Hindlimb muscle (tissue), 1 donor: Measurements from ENCODE around the gene WDR83. TPM values are rescaled to one million over a fixed set of nuclear protein-coding genes. Genes with fewer than 3 reads are reported as not detected.
A peak's percentile ranks its signal among the peaks of the same experiment; 100 is the strongest.
"Not testable (repeated sequence)": the region's sequence is repeated elsewhere in the genome, so short reads cannot be mapped to it uniquely, and the experiment has no call there.

Experiments
- DNase-seq: peaks from one replicate; pipeline ENCODE4 v3.0.0-alpha.2; 2013
- polyA plus RNA-seq: library from polyadenylated mRNA; unstranded; fragments of 120-200 nt; gene quantifications from one replicate; pipeline ENCODE4 v1.2.1, GENCODE V29; 2013; ENCODE audit not compliant: insufficient read length

WDR83 gene
- polyA plus RNA-seq, 1 donor, result 12.3 TPM

DNA sequence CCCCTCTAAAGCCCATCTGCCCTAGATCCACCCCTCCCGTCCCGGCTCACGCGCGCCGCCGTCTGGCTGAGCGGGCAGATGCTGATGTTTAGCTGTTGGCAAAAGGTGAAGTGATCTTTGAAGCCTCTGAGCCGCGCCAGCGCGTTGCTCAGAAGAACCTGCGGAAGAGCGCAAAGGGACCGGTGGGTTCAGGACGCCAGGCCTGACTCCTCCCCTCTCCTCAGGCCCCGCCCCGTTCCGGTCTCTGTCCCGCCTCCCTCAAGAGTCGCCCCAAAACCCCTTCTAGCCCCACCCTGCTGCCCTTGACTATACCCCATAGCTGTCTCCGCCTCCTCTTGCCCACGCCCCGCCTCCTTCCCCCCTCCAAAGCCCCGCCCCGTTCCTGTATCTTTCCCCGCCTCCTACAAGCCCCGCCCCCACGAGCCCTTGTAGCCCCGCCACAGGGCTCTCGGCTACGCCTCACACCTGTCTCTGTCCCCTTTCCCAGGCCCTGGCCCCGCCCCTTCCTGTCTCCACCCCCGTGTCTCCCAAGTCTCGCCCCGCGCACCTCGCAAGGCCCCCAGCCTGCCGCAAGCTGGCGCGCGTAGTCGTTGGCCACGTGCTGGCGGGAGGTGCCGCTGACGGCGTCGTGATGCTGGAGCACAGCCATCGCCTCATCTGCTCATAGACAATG is 9.6 kb upstream of the WDR83 start:
- DNase-seq, result no peak

DNA sequence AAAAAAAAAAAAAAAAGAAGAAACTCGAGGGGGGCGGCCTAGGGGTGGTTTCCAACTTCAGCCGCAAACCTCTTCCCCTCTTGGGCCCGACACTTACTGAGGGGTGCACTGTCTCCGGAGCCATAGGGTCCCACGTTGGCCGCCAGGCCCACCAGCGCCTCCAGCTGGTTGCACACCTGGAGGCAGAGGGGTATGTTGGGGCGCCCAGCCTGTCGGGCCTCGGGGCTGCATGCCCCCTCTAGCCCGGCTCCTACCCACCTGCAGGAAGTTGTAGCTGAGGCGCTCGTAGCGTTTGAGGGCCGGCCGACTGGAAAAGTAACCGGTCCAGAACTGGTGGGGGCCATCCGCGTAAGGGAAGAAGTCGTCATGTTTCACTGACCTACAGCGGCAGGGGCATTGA is 8.6 kb upstream of the WDR83 start:
- DNase-seq, result no peak

DNA sequence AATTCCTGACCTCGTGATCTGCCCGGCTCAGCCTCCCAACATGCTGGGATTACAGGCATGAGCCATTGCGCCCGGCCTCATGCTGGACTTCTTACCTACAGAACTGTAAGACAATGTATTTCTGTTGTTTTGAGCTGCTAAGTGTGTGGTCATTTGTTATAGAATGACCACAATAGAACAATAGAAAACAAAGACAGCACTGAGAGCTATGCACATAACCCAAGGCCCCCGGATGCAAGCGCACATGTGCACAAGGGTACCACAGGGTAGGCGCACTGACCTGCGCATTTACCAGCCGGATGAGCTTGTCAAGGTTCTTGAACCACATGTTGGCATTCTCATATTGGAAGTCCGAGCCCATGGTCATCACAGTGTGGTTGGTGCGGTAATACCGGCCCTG is 5.6 kb upstream of the WDR83 start:
- no peak for DNase-seq

DNA sequence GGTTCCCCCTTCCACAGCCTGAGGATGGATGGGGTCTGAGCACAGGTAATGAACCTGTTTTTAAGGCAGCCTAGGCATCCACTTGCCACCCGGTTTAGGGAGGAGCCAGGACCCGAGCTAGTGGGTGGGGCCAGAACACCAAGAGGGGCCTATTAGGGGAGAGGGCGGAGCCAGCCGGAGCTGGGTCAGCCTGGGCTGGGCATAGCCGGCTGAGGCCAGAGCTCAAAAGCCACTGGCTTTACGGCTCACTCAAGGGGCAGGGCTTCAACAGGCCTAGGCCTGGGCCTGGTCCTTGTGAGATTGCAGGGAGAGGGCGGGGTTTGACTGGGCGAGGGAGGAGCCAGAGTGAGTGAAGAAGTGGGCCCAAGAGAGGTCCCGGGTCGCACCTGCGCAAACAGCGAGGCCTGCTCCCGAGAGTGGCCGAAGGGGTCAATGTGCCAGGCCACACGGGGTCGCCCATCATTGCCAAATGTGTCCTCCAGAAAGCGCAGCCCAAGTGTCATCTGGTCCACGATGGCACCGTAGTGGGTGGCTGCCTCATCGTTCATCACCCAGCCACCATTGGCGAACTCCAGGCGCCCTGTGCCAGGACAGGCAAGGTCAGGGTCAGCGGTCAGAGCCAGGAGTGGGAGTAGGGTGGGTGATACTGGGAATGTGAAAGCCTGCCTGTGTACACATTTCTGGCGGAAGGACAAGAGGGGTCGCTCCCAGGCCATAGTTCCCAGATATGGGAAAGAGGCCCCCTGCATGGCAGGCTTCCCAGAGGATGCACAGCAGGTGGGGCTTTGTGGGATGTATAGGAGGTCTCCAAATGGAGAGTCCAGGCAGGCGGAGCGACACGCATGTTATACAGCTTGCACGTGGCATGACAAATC is 2.0 kb upstream of the WDR83 start:
- no peak for DNase-seq

DNA sequence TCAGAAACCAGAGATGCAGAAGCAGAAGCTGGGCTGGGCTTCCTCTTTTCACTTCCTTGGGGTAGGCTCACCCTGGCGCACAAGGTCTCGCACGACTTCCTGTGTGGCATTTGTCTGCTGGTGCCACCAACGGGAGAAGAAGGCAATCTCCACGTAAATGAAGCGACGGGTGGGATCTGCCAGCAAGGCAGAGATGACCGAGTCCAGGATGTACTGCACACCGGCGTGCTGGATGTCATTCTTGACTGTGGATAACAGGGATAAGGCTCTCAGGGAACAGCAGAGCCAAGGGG is 1.4 kb upstream of the WDR83 start:
- DNase-seq, result no peak

DNA sequence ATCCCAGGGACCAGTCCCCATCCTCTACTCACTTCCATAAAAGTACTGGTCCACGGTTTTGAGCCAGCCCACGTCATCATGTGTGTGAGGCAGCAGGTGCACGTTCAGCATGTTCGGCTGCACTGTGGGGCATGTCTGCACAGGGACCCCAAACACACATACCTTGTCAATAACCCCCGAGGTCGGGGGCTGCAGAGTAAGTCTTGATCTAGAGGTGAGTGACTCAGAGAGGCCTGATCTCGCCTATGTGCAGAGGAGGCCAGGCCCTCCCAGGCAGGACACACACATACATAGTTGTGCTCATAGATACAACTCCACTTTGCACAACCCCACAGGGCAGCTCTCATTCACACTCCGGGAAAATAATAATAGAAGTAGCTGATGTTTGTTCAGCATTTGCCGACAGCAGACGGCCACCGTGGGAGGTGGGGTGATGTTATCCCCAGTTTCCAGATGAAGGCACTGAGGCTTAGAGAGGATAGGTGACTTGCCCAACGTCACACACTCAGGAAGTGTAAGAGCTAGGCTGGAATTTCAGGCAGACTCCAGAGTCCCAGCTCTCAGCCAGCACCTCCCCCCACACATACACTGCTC is 839 bp upstream of the WDR83 start:
- DNase-seq, result no peak

DNA sequence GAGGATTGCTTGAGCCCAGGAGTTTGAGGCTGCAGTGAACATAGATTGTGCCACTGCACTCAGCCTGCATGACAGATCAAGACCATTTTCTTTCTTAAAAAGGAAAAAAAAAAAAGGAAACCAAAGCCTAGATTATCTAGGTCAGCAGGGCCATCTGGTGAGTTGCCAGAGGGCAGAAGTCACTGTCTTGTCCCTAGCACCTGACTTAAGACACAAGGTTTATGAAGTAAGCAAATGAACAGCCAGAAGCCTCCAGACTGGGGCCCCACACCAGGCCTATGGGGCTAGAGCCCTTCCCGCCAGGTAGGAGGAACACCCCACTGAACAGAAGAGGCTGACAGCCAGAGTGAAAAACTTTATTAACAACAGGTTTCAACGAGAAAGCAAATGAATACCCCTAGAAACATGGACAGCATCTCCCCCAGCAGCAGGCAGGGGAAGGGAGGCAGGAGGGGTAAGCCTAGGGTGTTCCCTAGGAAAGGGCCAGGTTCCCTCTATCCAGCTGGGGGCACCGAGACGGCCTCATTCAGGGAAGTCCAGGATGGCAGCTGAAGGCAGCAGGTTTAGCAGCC is 1.2 kb downstream of the WDR83 start:
- DNase-seq, result no peak

DNA sequence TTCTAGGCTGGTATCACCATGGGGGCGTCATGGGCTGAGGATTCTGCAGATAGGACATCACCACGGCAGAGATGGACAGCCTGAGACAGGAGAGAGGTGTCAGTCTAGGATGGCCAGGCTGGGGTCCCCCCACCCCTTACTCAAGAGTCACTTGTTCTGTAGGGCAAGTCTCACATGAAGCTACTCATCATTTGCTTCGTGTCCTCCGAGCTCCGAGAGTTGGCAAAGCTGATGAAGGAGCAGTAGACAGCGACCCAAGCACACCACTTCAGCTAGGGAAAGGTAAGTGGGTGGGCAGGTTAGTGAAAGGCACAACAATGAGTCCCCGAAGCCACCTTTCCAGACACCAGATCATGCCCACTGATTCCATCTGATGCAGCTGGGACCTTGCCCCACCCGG is 1.7 kb downstream of the WDR83 start:
- DNase-seq, result no peak

GRCh38 chr19:12668932-12669269 is 2.3 kb downstream of the WDR83 start:
- DNase-seq, result peak; percentile 63

GRCh38 chr19:12669270-12670158 is 2.9 kb downstream of the WDR83 start:
- peak; percentile 89 for DNase-seq

- DNase-seq, result no peak
Measured at GRCh38 chr19:12670159-12670928, 3.7 kb downstream of the WDR83 start.

DNA sequence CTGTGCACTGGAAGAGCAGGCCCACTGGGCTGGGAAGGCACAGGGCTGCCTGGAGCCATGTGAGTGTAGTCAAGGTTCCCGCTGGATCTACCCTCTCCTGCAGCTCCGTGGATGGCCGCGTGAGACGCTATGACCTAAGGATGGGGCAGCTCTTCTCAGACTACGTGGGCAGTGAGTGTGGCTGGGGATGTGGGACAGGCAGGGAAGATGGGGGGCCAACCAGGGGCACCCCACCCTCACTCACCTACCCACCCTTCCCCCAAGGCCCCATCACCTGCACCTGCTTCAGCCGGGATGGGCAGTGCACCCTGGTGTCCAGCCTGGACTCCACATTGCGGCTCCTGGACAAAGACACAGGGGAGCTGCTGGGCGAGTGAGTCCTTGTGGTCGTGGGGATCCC is 6.1 kb downstream of the WDR83 start:
- no peak for DNase-seq

DNA sequence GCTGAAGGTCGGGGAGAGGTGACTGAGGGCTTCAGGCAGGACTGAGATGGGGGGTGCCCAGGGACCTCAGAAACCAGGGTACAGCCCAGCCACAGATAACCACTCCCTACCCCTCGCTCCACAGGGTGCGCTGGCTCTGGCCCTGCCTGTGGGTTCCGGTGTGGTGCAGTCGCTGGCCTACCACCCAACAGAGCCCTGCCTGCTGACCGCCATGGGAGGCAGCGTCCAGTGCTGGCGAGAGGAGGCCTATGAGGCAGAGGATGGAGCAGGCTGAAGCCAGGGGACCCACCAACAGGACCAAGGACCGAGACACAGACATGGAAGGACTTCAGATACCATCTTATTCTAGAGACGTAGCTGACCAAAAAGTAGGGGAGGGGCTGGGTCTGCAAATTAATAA is 8.8 kb downstream of the WDR83 start:
- no peak for DNase-seq

- DNase-seq, result no peak
Measured at GRCh38 chr19:12675940-12676339, 9.3 kb downstream of the WDR83 start.

DNA sequence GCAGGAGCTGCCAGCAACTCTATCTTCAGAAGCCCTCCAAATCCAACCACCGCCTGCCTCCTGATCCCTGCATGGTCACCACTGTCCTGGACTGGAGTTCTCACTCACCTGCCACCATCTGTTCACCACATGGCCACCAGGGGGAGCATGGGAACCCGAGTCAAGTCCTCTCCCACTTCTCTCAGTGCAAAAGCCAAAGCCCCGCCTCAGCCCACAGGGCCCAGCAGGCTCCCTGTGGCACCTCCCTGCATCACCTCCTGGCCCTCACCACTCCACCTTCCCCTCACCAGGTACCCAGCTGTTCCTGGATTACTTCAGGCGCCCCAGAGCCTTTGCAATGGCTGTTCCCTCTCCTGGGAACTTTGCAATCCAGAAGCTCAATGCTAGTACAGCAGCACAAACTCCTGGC is 9.8 kb downstream of the WDR83 start:
- peak; percentile 71 for DNase-seq

GRCh38 chr19:12676928-12677327 is 10.3 kb downstream of the WDR83 start:
- DNase-seq, result no peak

DNA sequence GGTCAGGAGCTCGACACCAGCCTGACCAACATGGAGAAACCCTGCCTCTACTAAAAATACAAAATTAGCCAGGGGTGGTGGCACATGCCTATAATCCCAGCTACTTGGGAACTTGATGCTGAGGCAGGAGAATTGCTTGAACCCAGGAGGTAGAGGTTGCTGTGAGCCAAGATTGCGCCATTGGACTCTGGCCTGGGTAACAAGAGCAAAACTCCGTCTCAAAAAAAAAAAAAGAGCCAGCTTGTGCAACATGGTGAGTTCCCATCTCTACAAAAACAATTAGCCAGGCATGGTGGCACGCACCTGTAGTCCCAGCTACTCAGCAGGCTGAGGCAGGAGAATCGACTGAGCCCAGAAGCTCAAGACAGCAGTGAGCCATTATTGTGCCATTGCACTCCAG is 11.4 kb downstream of the WDR83 start:
- not testable (repeated sequence) for DNase-seq

DNA sequence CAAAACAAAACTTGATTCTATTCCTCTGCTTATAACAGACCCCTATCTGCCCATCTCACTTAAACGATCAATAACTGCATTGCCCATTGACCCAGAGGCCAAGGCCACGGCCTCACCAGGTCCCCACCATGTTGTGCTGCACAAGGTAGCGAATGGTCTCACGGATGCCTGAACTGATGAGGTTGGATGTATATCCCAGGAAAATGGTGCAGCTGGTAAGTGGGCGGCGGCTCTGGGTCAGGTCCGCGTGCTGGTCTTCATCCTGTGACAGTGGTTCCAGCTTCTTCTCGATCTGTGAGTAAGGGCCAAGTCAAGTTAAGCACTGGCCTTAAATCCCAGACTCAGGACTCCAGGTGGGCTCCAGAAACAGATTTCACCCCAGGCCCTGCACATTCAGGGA is 13.4 kb downstream of the WDR83 start:
- no peak for DNase-seq

- peak; percentile 96 for DNase-seq
Measured at GRCh38 chr19:12681074-12681987, 14.7 kb downstream of the WDR83 start, which contains the start of gene DHPS. Gene DHPS, minus strand, starts transcription at chr19:12681880. Its CDS starts 114 bp downstream, at chr19:12681766.

DNA sequence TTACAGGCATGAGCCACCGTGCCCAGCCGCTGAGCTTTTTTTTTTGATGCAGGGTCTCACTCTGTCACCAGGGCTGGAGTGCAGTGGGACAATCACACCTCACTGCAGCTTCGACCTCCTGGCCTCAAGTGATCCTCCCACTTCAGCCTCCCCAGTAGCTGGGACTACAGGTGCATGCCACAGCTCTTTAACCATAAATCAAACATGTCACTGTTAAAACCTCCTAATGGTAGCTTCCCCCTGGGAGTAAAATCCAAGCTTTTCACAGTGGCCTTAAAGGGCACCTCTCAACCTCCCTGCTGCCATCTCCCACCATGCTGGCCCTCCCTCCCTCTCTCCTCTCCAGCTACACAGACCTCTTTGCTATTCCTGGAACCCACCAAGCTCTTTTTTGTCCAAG is 19.2 kb downstream of the WDR83 start:
- no peak for DNase-seq
